GM13977 (cell line): ENCODE results near the gene XPC.

ENCODE experiments used
- DNase-seq: peaks from one replicate; pipeline ENCODE4 v3.0.0; 2012; ENCODE audit warnings: low spot score
- in situ Hi-C: fragments of 300-500 bp; cut with MboI; formaldehyde crosslinking; loops from one replicate; pipeline ENCODE4 v1.12.0; 2022; ENCODE audit warnings: low sequenced_read_pairs, low pct_unique_long_range_greater_than_20kb, mixed read lengths, inconsistent platforms; ENCODE audit not compliant: unreplicated experiment
- TF ChIP-seq, protein P1 (sequence below): IDR thresholded peaks from 2 replicates; pipeline ENCODE4 v1.5.1; 2012; ENCODE audit warnings: mild to moderate bottlenecking, control low read depth; ENCODE audit not compliant: insufficient read depth; ENCODE audit errors: extremely low read depth, missing control alignments

XPC gene

GRCh38 chr3:14186854-14187458 is 8.6 kb upstream of the XPC start:
- in situ Hi-C loops = no loop called here
- TF ChIP-seq, protein P1, sequence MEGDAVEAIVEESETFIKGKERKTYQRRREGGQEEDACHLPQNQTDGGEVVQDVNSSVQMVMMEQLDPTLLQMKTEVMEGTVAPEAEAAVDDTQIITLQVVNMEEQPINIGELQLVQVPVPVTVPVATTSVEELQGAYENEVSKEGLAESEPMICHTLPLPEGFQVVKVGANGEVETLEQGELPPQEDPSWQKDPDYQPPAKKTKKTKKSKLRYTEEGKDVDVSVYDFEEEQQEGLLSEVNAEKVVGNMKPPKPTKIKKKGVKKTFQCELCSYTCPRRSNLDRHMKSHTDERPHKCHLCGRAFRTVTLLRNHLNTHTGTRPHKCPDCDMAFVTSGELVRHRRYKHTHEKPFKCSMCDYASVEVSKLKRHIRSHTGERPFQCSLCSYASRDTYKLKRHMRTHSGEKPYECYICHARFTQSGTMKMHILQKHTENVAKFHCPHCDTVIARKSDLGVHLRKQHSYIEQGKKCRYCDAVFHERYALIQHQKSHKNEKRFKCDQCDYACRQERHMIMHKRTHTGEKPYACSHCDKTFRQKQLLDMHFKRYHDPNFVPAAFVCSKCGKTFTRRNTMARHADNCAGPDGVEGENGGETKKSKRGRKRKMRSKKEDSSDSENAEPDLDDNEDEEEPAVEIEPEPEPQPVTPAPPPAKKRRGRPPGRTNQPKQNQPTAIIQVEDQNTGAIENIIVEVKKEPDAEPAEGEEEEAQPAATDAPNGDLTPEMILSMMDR = no peak
- DNase-seq = no peak

DNA sequence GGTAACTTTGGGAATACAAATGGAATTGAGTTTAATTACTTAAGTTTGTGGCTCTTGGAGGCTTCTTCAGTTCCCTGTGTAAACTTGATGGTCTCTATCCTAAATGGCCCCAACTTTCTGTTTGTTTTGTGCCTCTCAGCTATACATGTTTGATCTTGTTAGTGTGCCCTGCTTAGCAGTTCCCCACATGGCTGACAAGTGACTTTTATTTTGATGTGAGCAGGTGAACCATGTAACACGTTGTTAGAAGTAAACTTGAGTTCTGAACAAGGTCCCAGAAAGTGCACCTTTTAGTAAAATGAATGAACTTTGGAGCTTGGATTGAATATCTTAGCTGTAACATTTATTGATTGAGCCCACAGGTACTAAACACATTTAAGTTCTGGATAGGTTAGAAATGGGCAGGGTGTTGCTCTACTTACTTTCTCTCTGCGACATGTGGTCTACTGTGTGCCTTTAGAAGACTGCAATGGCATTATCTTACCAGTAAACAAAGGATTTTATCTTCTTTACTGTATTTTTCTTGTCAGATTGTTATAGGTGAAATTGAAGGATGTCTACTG is 4.7 kb upstream of the XPC start:
- DNase-seq = no peak
- in situ Hi-C loops = no loop called here
- TF ChIP-seq, protein P1 = no peak

- no peak for DNase-seq
- in situ Hi-C loops = no loop called here
- TF ChIP-seq, protein P1 = no peak
Observed at GRCh38 chr3:14181253-14181652, 2.9 kb upstream of the XPC start.

DNA sequence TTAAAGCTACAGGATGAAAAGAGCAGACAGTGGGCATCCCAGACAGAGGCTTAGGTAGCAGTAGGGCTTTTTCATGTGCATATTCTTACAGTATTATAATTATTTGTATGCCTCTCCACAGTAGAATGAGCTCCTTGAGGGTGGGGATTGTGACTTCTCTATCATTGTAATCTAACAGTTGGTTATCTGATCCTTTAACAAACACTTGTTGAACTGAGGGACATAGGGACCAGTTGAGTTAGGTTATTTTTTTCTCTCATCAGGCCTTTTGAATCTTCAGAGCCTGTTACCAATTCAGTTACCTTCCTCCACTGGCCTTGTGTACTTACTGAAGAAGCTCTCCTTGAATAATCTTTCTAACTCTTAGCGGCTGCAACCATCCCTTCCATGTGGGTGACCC is 1.4 kb upstream of the XPC start:
- DNase-seq = no peak
- in situ Hi-C loops = no loop called here
- TF ChIP-seq, protein P1 = no peak

DNA sequence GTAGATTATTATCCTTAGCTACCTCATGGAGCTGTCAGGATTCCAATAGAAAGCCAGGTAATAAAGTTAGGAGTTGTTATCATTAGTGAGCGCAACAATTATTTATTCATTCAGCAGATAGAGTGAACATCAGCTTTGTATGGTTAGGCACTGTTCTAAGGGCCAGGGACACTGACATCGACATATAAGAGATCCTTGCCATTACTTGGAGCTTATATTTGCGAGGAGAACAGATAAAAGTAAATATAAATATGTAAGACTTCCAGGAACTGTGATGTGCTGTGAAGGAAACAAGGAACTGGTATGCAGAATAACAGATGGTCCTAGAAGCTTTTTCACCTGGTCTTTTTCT is 689 bp upstream of the XPC start:
- TF ChIP-seq, protein P1 = no peak
- in situ Hi-C loops = no loop called here
- no peak for DNase-seq

- TF ChIP-seq, protein P1 = no peak
- in situ Hi-C loops = no loop called here
- DNase-seq = no peak
Observed at GRCh38 chr3:14177580-14178246, 688 bp downstream of the XPC start.
